Mesothelial cell of epicardium (in vitro differentiated cells): ENCODE measurements around the gene LTBP3. TPM values are rescaled to one million over a fixed set of nuclear protein-coding genes. Genes with fewer than 3 reads are reported as not detected.
"Not testable (repeated sequence)": the region's sequence is repeated elsewhere in the genome, so short reads cannot be mapped to it uniquely, and the experiment has no call there.

ENCODE experiments used
- DNase-seq, 2 experiments: peaks; one replicate each; pipeline ENCODE4 v3.0.0; 2021; ENCODE audit warnings: low spot score in 2 of 2; ENCODE audit not compliant: unreplicated experiment in 2 of 2
- H3K27ac Mint-ChIP-seq: 2 replicates; pipeline ENCODE4 v1.8.0; 2021; ENCODE audit warnings: mixed read lengths
- H3K27me3 Mint-ChIP-seq: 2 replicates; pipeline ENCODE4 v1.8.0; 2021; ENCODE audit warnings: low read depth, mixed read lengths
- H3K36me3 Mint-ChIP-seq: 2 replicates; pipeline ENCODE4 v1.8.0; 2021; ENCODE audit warnings: mixed read lengths
- H3K4me1 Mint-ChIP-seq: 2 replicates; pipeline ENCODE4 v1.8.0; 2021; ENCODE audit warnings: mixed read lengths
- H3K4me3 Mint-ChIP-seq: 2 replicates; pipeline ENCODE4 v1.8.0; 2021; ENCODE audit warnings: mild to moderate bottlenecking, moderate library complexity, mixed read lengths
- H3K9me3 Mint-ChIP-seq: 2 replicates; pipeline ENCODE4 v1.8.0; 2021; ENCODE audit warnings: mixed read lengths
- total RNA-seq: library from RNA; stranded (reverse); gene quantifications from 3 replicates; pipeline ENCODE4 v1.2.1, GENCODE V29; 2021
- TF ChIP-seq, protein P1 (sequence below): fragments of 200-600 bp; sonication (generic); IDR thresholded peaks from one replicate; pipeline ENCODE4 v1.5.0; 2021; ENCODE audit warnings: antibody characterized with exemption; ENCODE audit not compliant: unreplicated experiment

The LTBP3 gene
- total RNA-seq, 1 donor from 2014 or later, result 333 TPM

DNA sequence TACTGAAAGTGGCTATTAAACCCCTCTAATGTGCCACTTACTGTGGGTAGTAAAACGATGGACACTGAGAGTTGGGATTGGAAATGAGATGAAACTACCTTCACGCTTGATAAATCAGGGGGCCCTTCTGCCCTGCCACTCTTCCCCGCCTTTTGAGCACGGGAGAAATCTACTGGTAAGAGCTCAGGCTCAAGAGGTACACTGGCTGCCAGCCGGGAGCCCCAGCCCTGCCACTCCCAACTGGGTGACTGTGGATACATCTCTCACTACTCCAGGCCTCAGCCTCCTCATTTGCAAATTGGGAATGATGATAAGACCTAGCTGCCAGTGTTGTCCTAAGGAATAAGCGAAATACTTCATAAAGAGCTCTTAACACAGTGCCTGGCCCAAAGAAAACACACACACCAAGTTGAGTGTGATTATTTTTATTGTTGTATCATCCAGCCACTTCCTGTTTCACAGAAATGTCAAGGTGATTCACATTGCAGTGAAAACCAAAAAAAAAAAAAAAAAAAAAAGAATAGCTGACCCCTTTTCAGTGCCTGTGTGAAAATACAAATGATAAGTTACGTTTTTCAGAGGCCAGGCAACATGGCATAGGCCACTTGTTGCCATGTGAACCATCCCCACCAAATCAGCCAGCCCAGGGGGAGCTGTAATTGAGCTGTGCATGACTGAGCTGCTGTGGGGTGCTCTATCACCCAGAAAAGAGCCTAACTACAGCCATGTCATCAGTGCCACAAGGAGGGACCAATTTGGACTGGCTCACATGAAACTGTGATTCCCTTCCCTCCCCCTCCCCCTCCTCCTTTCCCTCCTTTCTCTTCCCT, 7.7 kb upstream of the LTBP3 start:
- Mint-ChIP-seq H3K4me1 (peaks cover 34% of the 10 kb centered on the region), H3K27ac (peak overlapping the region; percentile 16)

DNA sequence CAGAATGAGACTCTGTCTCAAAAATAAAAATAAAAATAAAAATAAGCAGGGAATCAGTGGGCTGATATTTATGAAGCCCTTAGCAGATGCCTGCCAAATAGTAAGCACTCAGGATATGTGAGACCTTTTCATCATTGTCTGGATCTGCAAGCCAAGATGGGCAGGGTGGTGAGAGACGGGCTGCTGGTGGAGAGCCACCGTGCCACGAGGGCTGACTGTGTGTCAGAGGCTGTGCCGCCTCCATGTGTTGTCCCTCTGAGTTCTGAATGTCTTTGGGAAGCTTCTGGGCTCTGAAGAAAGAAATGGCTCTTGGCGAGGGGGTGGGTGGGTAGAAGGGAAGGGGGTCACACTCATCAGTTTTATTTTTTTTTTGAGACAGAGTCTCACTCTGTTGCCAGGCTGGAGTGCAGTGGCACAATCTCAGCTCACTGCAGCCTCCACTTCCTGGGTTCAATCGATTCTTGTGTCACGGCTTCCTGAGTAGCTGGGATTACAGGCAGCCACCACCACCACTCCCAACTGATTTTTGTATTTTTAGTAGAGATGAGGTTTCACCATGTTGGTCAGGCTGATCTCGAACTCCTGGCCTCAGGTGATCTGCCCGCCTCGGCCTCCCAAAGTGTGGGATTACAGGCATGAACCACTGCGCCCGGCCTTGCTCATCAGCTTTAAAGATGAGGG, 6.9 kb upstream of the LTBP3 start:
- H3K4me1 Mint-ChIP-seq, result peaks cover 37% of the 10 kb centered on the region
- H3K4me3 Mint-ChIP-seq, H3K27ac Mint-ChIP-seq, H3K36me3 Mint-ChIP-seq, H3K9me3 Mint-ChIP-seq, H3K27me3 Mint-ChIP-seq, DNase-seq: not testable (repeated sequence)

More for the DNA sequence above, 7.7 kb upstream of the LTBP3 start:
- Mint-ChIP-seq H3K36me3 (no peaks in the 10 kb centered on the region), H3K27me3 (no peaks in the 10 kb centered on the region), H3K9me3 (no peaks in the 10 kb centered on the region), H3K4me3 (no peak overlapping the region)
- TF ChIP-seq, protein P1, sequence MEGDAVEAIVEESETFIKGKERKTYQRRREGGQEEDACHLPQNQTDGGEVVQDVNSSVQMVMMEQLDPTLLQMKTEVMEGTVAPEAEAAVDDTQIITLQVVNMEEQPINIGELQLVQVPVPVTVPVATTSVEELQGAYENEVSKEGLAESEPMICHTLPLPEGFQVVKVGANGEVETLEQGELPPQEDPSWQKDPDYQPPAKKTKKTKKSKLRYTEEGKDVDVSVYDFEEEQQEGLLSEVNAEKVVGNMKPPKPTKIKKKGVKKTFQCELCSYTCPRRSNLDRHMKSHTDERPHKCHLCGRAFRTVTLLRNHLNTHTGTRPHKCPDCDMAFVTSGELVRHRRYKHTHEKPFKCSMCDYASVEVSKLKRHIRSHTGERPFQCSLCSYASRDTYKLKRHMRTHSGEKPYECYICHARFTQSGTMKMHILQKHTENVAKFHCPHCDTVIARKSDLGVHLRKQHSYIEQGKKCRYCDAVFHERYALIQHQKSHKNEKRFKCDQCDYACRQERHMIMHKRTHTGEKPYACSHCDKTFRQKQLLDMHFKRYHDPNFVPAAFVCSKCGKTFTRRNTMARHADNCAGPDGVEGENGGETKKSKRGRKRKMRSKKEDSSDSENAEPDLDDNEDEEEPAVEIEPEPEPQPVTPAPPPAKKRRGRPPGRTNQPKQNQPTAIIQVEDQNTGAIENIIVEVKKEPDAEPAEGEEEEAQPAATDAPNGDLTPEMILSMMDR, result no peak
- no peak for DNase-seq

DNA sequence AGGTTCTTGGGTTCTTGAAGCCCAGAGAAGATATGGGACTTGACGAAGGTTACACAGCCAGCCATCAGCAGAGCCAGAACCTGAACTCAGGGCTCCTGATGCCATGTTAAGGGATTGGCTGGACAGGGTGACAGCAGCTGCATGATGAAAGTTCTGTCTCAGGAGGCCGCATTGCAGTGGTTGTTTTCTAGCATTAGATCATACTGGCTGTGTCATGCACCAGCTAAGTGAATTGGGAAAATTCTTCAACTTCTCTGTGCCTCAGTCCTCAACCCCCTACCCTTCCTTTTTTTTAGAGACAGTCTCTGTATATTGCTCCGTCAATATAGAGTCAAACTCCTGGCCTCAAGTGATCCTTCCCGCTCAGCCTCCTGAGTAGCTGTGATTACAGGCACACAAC, 5.4 kb upstream of the LTBP3 start:
- DNase-seq, result no peak
- Mint-ChIP-seq H3K9me3 (no peaks in the 10 kb centered on the region), H3K36me3 (no peaks in the 10 kb centered on the region), H3K27me3 (no peaks in the 10 kb centered on the region), H3K4me1 (peaks cover 35% of the 10 kb centered on the region), H3K27ac (no peak overlapping the region), H3K4me3 (no peak overlapping the region)
- TF ChIP-seq, protein P1, result no peak

DNA sequence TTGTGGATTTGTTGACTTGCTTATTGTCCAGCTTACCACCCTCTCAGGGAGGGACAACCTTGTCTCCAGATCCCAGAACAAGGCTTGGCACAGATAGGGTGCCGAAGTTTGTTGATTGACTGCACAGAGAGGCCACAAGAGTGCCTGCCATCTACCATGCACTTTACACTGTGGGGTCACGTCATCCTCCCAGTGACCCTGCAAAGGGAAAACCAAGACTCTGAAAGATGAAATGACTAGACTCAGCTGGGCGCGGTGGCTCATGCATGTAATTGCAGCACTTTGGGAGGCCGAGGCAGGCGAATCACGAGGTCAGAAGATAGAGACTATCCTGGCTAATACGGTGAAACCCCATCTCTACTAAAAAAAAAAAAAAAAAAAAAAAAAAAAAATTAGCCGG, 4.6 kb upstream of the LTBP3 start:
- H3K36me3 Mint-ChIP-seq, result no peaks in the 10 kb centered on the region
- H3K4me1 Mint-ChIP-seq, result peaks cover 31% of the 10 kb centered on the region
- no peak for DNase-seq
- H3K4me3 Mint-ChIP-seq, result no peak overlapping the region
- H3K27me3 Mint-ChIP-seq, result no peaks in the 10 kb centered on the region
- no peak overlapping the region for H3K27ac Mint-ChIP-seq
- H3K9me3 Mint-ChIP-seq, result no peaks in the 10 kb centered on the region
- TF ChIP-seq, protein P1, result no peak

DNA sequence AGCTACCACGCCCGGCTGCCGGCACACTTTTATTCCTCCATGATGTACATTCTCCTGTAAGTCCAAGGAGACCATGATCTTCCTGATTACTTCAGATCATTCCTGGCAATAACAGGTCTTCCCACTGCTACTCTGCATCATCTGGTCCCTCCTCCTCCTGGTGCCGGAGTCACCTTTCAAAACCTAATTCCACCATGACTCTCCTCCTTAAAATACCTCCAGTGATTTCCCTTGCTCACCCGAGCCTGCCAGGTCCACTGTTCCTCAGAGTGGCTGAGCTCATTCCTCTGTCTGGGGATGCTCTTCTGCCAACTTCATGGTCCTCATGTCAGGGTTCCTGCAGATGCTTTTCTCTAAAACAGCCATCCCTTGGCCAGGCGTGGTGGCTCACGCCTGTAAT, 3.9 kb upstream of the LTBP3 start:
- no peaks in the 10 kb centered on the region for H3K27me3 Mint-ChIP-seq
- TF ChIP-seq, protein P1, result no peak
- H3K4me3 Mint-ChIP-seq, result peak overlapping the region; percentile 15

More for the DNA sequence above, 3.9 kb upstream of the LTBP3 start:
- Mint-ChIP-seq H3K9me3 (no peaks in the 10 kb centered on the region), H3K27ac (peak overlapping the region; percentile 65), H3K4me1 (peaks cover 36% of the 10 kb centered on the region), H3K36me3 (no peaks in the 10 kb centered on the region)
- no peak for DNase-seq
